Hepatocyte (in vitro differentiated cells): ENCODE results near the gene ARHGAP20.

Experiments used
- CTCF ChIP-seq: fragments of 200-600 bp; sonication (generic); IDR thresholded peaks from 2 replicates; pipeline ENCODE4 v1.5.1; 2016; ENCODE audit warnings: antibody characterized with exemption, mild to moderate bottlenecking; ENCODE audit not compliant: poor library complexity
- EZH2 ChIP-seq: fragments of 200-600 bp; sonication (generic); IDR thresholded peaks from 2 replicates; pipeline ENCODE4 v1.6.1; 2016; ENCODE audit warnings: antibody characterized with exemption, mild to moderate bottlenecking, borderline replicate concordance
- EZH2phosphoT487 ChIP-seq: fragments of 200-600 bp; sonication (generic); IDR thresholded peaks from one replicate; pipeline ENCODE4 v1.6.1; 2018; ENCODE audit warnings: antibody characterized with exemption, mild to moderate bottlenecking, low read depth, moderate library complexity; ENCODE audit not compliant: unreplicated experiment, severe bottlenecking

- no peak for TF ChIP-seq CTCF
- TF ChIP-seq EZH2, result no peak
- TF ChIP-seq EZH2phosphoT487, result no peak
Measured at GRCh38 chr11:110689306-110689705, 22.9 kb downstream of the ARHGAP20 start.
